Progenitor cell of endocrine pancreas (in vitro differentiated cells): ENCODE data around the gene MYEOV. TPM values are rescaled to one million over a fixed set of nuclear protein-coding genes. Genes with fewer than 3 reads are reported as not detected.

Experiments
- DNase-seq: peaks from one replicate; pipeline ENCODE4 v3.0.0; 2021; ENCODE audit warnings: low spot score; ENCODE audit not compliant: unreplicated experiment
- H3K27ac Mint-ChIP-seq: 2 replicates; pipeline ENCODE4 v1.8.0; 2021; ENCODE audit warnings: mild to moderate bottlenecking, moderate library complexity, mixed read lengths
- H3K27me3 Mint-ChIP-seq: 2 replicates; pipeline ENCODE4 v1.8.0; 2021; ENCODE audit warnings: mixed read lengths
- H3K36me3 Mint-ChIP-seq: 2 replicates; pipeline ENCODE4 v1.8.0; 2022; ENCODE audit warnings: mixed read lengths; ENCODE audit not compliant: insufficient read depth
- H3K4me1 Mint-ChIP-seq: 2 replicates; pipeline ENCODE4 v1.8.0; 2021; ENCODE audit warnings: low read depth, mixed read lengths
- H3K4me3 Mint-ChIP-seq: 2 replicates; pipeline ENCODE4 v1.8.0; 2021; ENCODE audit warnings: low read depth, mild to moderate bottlenecking, moderate library complexity, mixed read lengths
- H3K9me3 Mint-ChIP-seq: 2 replicates; pipeline ENCODE4 v1.8.0; 2021; ENCODE audit warnings: low read depth, mixed read lengths
- total RNA-seq: library from RNA; stranded (reverse); gene quantifications from 2 replicates; pipeline ENCODE4 v1.2.1, GENCODE V29; 2021
- TF ChIP-seq, protein P1 (sequence below): fragments of 200-600 bp; sonication (generic); IDR thresholded peaks from one replicate; pipeline ENCODE4 v1.5.0; 2021; ENCODE audit warnings: antibody characterized with exemption, mild to moderate bottlenecking; ENCODE audit not compliant: unreplicated experiment

MYEOV gene
- total RNA-seq, 1 donor from 2014 or later = 0.14 TPM

DNA sequence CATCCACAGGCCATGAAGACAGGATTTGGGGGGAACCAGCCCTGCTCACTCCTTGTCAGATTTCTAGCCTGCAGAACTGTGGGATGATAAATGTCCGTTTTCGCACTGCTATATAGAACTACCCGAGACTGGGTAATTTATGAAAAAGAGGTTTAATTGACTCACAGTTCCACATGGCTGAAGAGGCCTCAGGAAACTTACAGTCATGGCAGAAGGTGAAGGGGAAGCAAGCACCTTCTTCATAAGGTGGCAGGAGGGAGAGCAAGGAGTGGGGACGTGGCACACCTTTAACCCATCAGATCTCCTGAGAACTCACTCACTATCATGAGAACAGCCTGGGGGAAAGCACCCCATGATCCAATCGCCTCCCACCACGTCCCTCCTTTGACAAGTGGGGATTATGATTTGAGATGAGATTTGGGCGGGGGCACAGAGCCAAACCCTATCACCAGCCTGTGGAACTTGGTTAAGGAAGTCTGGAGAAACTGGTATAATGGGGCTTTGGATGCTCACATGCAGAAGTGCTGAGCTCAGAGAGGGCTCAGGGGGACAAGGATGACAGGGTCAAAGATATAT lies 50.7 kb downstream of the MYEOV start:
- Mint-ChIP-seq H3K9me3 (peaks cover 3% of the 10 kb centered on the region), H3K27me3 (peaks cover 3% of the 10 kb centered on the region), H3K4me1 (peaks cover 3% of the 10 kb centered on the region), H3K27ac (no peak overlapping the region), H3K4me3 (no peak overlapping the region), H3K36me3 (peaks cover 2% of the 10 kb centered on the region)
- TF ChIP-seq, protein P1, sequence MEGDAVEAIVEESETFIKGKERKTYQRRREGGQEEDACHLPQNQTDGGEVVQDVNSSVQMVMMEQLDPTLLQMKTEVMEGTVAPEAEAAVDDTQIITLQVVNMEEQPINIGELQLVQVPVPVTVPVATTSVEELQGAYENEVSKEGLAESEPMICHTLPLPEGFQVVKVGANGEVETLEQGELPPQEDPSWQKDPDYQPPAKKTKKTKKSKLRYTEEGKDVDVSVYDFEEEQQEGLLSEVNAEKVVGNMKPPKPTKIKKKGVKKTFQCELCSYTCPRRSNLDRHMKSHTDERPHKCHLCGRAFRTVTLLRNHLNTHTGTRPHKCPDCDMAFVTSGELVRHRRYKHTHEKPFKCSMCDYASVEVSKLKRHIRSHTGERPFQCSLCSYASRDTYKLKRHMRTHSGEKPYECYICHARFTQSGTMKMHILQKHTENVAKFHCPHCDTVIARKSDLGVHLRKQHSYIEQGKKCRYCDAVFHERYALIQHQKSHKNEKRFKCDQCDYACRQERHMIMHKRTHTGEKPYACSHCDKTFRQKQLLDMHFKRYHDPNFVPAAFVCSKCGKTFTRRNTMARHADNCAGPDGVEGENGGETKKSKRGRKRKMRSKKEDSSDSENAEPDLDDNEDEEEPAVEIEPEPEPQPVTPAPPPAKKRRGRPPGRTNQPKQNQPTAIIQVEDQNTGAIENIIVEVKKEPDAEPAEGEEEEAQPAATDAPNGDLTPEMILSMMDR = no peak
- DNase-seq = no peak

Other genes starting within 250 kb of the MYEOV start
- gene TPCN2, start 245.2 kb upstream of the MYEOV start, total RNA-seq = 19.7 and 20.9 TPM in 2 replicates
- gene SMIM38, start 138.2 kb upstream of the MYEOV start, total RNA-seq = 0.65 and 1.2 TPM in 2 replicates
- 1.3 and 1.4 TPM in 2 replicates for gene LINC01488, start 187.5 kb downstream of the MYEOV start, total RNA-seq